K562 (cell line): ENCODE results near the gene PPP1R16B. TPM values are rescaled to one million over a fixed set of nuclear protein-coding genes. Genes with fewer than 3 reads are reported as not detected.

Experiments used
- ATAC-seq: fragments of 200-7000 bp; cut with Tn5 transposase; 3 replicates; pipeline ENCODE4 v1.9.1; 2020; ENCODE audit warnings: moderate library complexity
- BruUV-seq: library from RNA; stranded (reverse); fragments of 400-500 nt; replicated peaks from 2 replicates; lab custom pipeline; 2021; lab: Mats Ljungman, UMichigan
- CTCF ChIA-PET: fragments of 300-600 bp; formaldehyde crosslinking; extraction: SDS; loops from one replicate; lab custom pipeline; 2021; ENCODE audit warnings: low intra/inter-chr PET ratio; lab: Yijun Ruan, JAX
- POLR2A ChIA-PET: fragments of 300-600, 350-650 bp; sonication (Branson Sonifier 250); formaldehyde crosslinking; extraction: SDS; loops from one replicate; lab custom pipeline; 2021; ENCODE audit warnings: antibody characterized with exemption, inconsistent platforms; lab: Yijun Ruan, JAX
- DNase-seq, 4 experiments: peaks; one replicate each; pipeline versions ENCODE4 v3.0.0 to v3.0.0-alpha.2; 2011 to 2018; ENCODE audit warnings: low spot score in 3 of 4, mixed read lengths in 3 of 4; ENCODE audit errors: extremely low read depth in 1 of 4
- FAIRE-seq: peaks from 2 replicates; lab custom pipeline; 2011; peaks lifted over from hg19 to GRCh38; lab: Jason Lieb, UNC
- H2AFZ ChIP-seq: 2 replicates; pipeline ENCODE4 v1.6.0; 2011; ENCODE audit warnings: low read depth, low read length, control low read depth, inconsistent platforms
- H3K27ac ChIP-seq: fragments of 200-600 bp; 3 replicates; pipeline ENCODE4 v1.8.0; 2011; ENCODE audit warnings: low read depth, mild to moderate bottlenecking, control low read depth, inconsistent platforms, low read length, moderate library complexity, mixed read lengths; ENCODE audit errors: extremely low read depth
- H3K27me3 ChIP-seq, 2 experiments: fragments of 300-600 bp in 1 of 2; 2 replicates in 1 of 2; 3 replicates in 1 of 2; pipeline versions ENCODE4 v1.6.0 to v1.8.0; 2011; ENCODE audit warnings: inconsistent platforms in 2 of 2, low read length in 2 of 2, mild to moderate bottlenecking in 1 of 2, mixed read lengths in 1 of 2, moderate library complexity in 1 of 2; ENCODE audit not compliant: control insufficient read depth in 2 of 2, insufficient read depth in 2 of 2
- H3K36me3 ChIP-seq: fragments of 300-600 bp; 3 replicates; pipeline ENCODE4 v1.8.0; 2011; ENCODE audit warnings: mild to moderate bottlenecking, low read length, inconsistent platforms; ENCODE audit not compliant: control insufficient read depth, insufficient read depth
- H3K4me1 ChIP-seq, 2 experiments: fragments of 200-600 bp in 1 of 2; replicated peaks in 1 of 2; 2 replicates in 1 of 2; 3 replicates in 1 of 2; pipeline versions ENCODE4 v1.5.1 to v1.8.0; 2011; ENCODE audit warnings: inconsistent platforms in 2 of 2, low read length in 2 of 2, mild to moderate bottlenecking in 1 of 2, mixed read lengths in 1 of 2, moderate library complexity in 1 of 2; ENCODE audit not compliant: control insufficient read depth in 2 of 2, insufficient read depth in 2 of 2
- H3K4me2 ChIP-seq: 2 replicates; pipeline ENCODE4 v1.6.1; 2011; ENCODE audit warnings: low read length, control low read depth, inconsistent platforms, mixed read lengths; ENCODE audit not compliant: insufficient read depth
- H3K4me3 ChIP-seq: fragments of 200-600 bp; sonication (generic), shearing (Covaris generic); 2 replicates; pipeline ENCODE4 v1.5.1; 2016; ENCODE audit warnings: control low read depth, inconsistent platforms
- H3K79me2 ChIP-seq: fragments of 200-600 bp; 3 replicates; pipeline ENCODE4 v1.8.0; 2011; ENCODE audit warnings: low read length, inconsistent platforms; ENCODE audit not compliant: control insufficient read depth, insufficient read depth
- H3K9ac ChIP-seq, 2 experiments: 2 replicates each; pipeline versions ENCODE4 v1.6.0 to v1.6.1; 2011; ENCODE audit warnings: low read depth in 2 of 2, low read length in 2 of 2, control low read depth in 1 of 2, inconsistent platforms in 1 of 2, mild to moderate bottlenecking in 1 of 2, mixed read lengths in 1 of 2; ENCODE audit not compliant: insufficient read depth in 1 of 2
- H3K9me1 ChIP-seq: one replicate; pipeline ENCODE4 v1.6.0; 2011; ENCODE audit warnings: inconsistent platforms, mild to moderate bottlenecking, low read length, moderate library complexity; ENCODE audit not compliant: control insufficient read depth, insufficient read depth
- H3K9me3 ChIP-seq: replicated peaks from 2 replicates; pipeline ENCODE4 v1.5.1; 2011; ENCODE audit warnings: low read depth, low read length, inconsistent platforms; ENCODE audit not compliant: control insufficient read depth, insufficient read depth
- H4K20me1 ChIP-seq: replicated peaks from 2 replicates; pipeline ENCODE4 v1.6.1; 2011; ENCODE audit warnings: low read length, inconsistent platforms, mixed read lengths; ENCODE audit not compliant: control insufficient read depth, insufficient read depth
- CBFA2T2 ChIP-seq: fragments of 450-650 bp; conservative IDR thresholded peaks from 2 replicates; pipeline ENCODE4 v1.6.1; 2017; ENCODE audit warnings: mild to moderate bottlenecking
- CTCFL ChIP-seq: IDR thresholded peaks from 2 replicates; pipeline ENCODE4 v1.6.1; 2011; ENCODE audit warnings: borderline replicate concordance, low read depth, mild to moderate bottlenecking, moderate library complexity, low read length; ENCODE audit not compliant: insufficient read depth, poor library complexity, severe bottlenecking
- DLX4 ChIP-seq: fragments of 250-450 bp; sonication (Bioruptor Pico); IDR thresholded peaks from 2 replicates; pipeline ENCODE4 v1.6.1; 2021; ENCODE audit warnings: mild to moderate bottlenecking
- E2F5 ChIP-seq: sonication (generic); formaldehyde crosslinking; IDR thresholded peaks from 2 replicates; pipeline ENCODE4 v1.8.0; 2022; ENCODE audit warnings: mild to moderate bottlenecking, missing genetic modification reagents
- E4F1 ChIP-seq: fragments of 250-450 bp; sonication (Bioruptor Pico); IDR thresholded peaks from 2 replicates; pipeline ENCODE4 v1.5.0; 2021; ENCODE audit warnings: mild to moderate bottlenecking, borderline replicate concordance
- ILK ChIP-seq: fragments of 450-650 bp; IDR thresholded peaks from 2 replicates; pipeline ENCODE4 v1.6.1; 2016; ENCODE audit warnings: missing genetic modification characterization, low read depth, mild to moderate bottlenecking, missing compliant biosample characterization, moderate library complexity, borderline replicate concordance
- KHSRP ChIP-seq: fragments of 450-650 bp; IDR thresholded peaks from 2 replicates; pipeline ENCODE4 v1.6.1; 2017
- RBFOX2 ChIP-seq: fragments of 200-400 bp; formaldehyde crosslinking; IDR thresholded peaks from 2 replicates; pipeline ENCODE4 v1.6.1; 2017; ENCODE audit warnings: low read depth, mild to moderate bottlenecking, low read length, moderate library complexity
- RBM25 ChIP-seq: fragments of 200-400 bp; formaldehyde crosslinking; IDR thresholded peaks from 2 replicates; pipeline ENCODE4 v1.6.1; 2018; ENCODE audit warnings: low read length, low read depth, moderate library complexity; ENCODE audit not compliant: severe bottlenecking
- ZBTB26 ChIP-seq: fragments of 450-650 bp; formaldehyde crosslinking; IDR thresholded peaks from 2 replicates; pipeline ENCODE4 v1.4.0; 2022; ENCODE audit warnings: missing genetic modification characterization
- ZNF408 ChIP-seq: fragments of 250-450 bp; sonication (Bioruptor Pico); IDR thresholded peaks from 2 replicates; pipeline ENCODE4 v1.4.0; 2020; ENCODE audit warnings: low read depth, mild to moderate bottlenecking, moderate library complexity
- ZNF77 ChIP-seq: fragments of 250-450 bp; sonication (Bioruptor Pico); IDR thresholded peaks from 2 replicates; pipeline ENCODE4 v1.5.0; 2020
- WGBS: fragments of 100-300 bp; shearing (Covaris generic); methylation state at CpG from one replicate; pipeline ENCODE4 v1.1.6; 2016; ENCODE audit warnings: low coverage, mixed read lengths; ENCODE audit not compliant: insufficient coverage; ENCODE audit errors: missing lambda C conversion rate; 5-methylcytosine and 5-hydroxymethylcytosine counted together
- in situ Hi-C: fragments of 300-500 bp; cut with MboI; formaldehyde crosslinking; loops from 4 replicates; pipeline ENCODE4 v1.15.0; 2018; ENCODE audit warnings: inconsistent platforms, mixed read lengths
- intact Hi-C: fragments of 100-400 bp; cut with micrococcal nuclease; formaldehyde crosslinking; loops from 2 replicates; pipeline ENCODE4 v1.14.2; 2022
- polyA plus RNA-seq, 8 experiments: library from polyadenylated mRNA; depleted of rRNA in 4 of 8; stranded (reverse) in 5 of 8; unstranded in 3 of 8; fragments of >200 nt; fragmentation: Nextera tagmentation in 2 of 8; fragmentation: Illumina TruSeq in 1 of 8; extraction: Ambion mirVana in 2 of 8; extraction: Trizol in 1 of 8; gene quantifications; 2 replicates each; pipeline versions ENCODE4 v1.2.1 to v1.2.3, GENCODE V29; 2011 to 2014; ENCODE audit warnings: inconsistent platforms in 1 of 8, missing spikeins in 1 of 8
- total RNA-seq, 7 experiments: library from RNA; depleted of rRNA in 6 of 7; stranded (reverse); fragments of >200 nt in 6 of 7; fragmentation: Illumina TruSeq in 2 of 7; extraction: Trizol in 2 of 7; gene quantifications; 2 replicates each; pipeline versions ENCODE4 v1.2.1 to v1.2.3, GENCODE V29; 2011 to 2021; ENCODE audit warnings: low replicate concordance in 1 of 7

Gene PPP1R16B
- total and polyA plus RNA-seq, 9 of the 15 experiments (the other 6 are each of a cell fraction or from before 2014, with no cell fraction given): 1.5 to 11.5 (median 6.8) TPM

- TF ChIP-seq E2F5 (CRISPR knock-in tag): no peak
- no peak for TF ChIP-seq CBFA2T2
Observed at GRCh38 chr20:38927902-38928578, 122.5 kb downstream of the PPP1R16B start (continued).

GRCh38 chr20:38930242-38930569, 124.7 kb downstream of the PPP1R16B start:
- no peak overlapping the region for H2AFZ ChIP-seq
- no peaks in the 10 kb centered on the region for H3K27me3 ChIP-seq
- 40% methylated on average over 1 of the region's 1 CpG for WGBS
- no peak for DNase-seq
- no peak overlapping the region; the same call in 1 of the 3 replicates for H3K27ac ChIP-seq
- H3K9ac ChIP-seq: peak overlapping the region in 1 of 2 experiments; percentile 91; a peak in 2 of 4 replicates
- FAIRE-seq: no peak
- peaks cover 17 to 35% of the 10 kb centered on the region in 2 experiments; a peak in 4 of 5 replicates for H3K4me1 ChIP-seq
- BruUV-seq: no TSS peak
- CTCF ChIA-PET: no interaction called here
- H3K9me1 ChIP-seq: peaks cover 10% of the 10 kb centered on the region
- peaks cover 90% of the 10 kb centered on the region for H3K79me2 ChIP-seq
- no peak for ATAC-seq
- H3K9me3 ChIP-seq: no peaks in the 10 kb centered on the region
- H3K4me2 ChIP-seq: peak overlapping the region; percentile 100
- peaks cover 43% of the 10 kb centered on the region for H4K20me1 ChIP-seq
- intact Hi-C loops: no loop called here
- POLR2A ChIA-PET: interaction anchor here (1.0 to 4.9 kb wide), 8 partner anchors 8 to 119 kb away, joined by 3 to 46 read pairs (median 10); partner anchors contain the start of gene DHX35
- H3K4me3 ChIP-seq: peak overlapping the region; percentile 98; the same call in 1 of the 2 replicates
- in situ Hi-C loops: loop anchor here (5.0 kb wide), 1 partner anchor 107 kb away; no protein-coding TSS in a partner anchor
- H3K36me3 ChIP-seq: peaks cover 78% of the 10 kb centered on the region
- TF ChIP-seq E4F1 (CRISPR knock-in tag) (no peak), ILK (tag) (no peak), ZNF77 (no peak), DLX4 (no peak), KHSRP (no peak), ZBTB26 (CRISPR knock-in tag) (no peak), RBFOX2 (0 out of 2 replicates have a peak, but pooled peaks have one; percentile 3), CTCFL (no peak), RBM25 (peak; percentile 79), ZNF408 (CRISPR knock-in tag) (no peak)
